ENCODE data around the gene MLX.
"Not testable (repeated sequence)": the region's sequence is repeated elsewhere in the genome, so short reads cannot be mapped to it uniquely, and the experiment has no call there.

Gene MLX

GRCh38 chr17:42555961-42556617, 10.8 kb upstream of the MLX start:
- not testable (repeated sequence) for DNase-seq

DNA sequence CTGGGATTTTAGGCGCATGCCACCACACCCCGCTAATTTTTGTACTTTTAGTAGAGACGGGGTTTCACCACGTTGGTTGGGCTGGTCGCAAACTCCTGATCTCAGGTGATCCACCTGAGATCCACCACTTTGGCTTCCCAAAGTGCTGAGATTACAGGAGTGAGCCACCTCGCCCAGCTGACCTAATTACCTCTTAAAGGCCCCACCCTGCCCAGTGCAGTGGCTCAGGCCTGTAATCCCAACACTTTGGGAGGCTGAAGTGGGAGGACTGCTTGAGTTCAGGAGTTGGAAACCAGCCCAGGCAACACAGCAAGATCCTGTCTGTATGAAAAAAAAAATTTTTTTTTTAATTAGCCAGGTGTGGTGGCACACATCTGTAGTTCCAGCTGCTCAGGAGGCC, 7.8 kb upstream of the MLX start:
- DNase-seq: no peak

DNA sequence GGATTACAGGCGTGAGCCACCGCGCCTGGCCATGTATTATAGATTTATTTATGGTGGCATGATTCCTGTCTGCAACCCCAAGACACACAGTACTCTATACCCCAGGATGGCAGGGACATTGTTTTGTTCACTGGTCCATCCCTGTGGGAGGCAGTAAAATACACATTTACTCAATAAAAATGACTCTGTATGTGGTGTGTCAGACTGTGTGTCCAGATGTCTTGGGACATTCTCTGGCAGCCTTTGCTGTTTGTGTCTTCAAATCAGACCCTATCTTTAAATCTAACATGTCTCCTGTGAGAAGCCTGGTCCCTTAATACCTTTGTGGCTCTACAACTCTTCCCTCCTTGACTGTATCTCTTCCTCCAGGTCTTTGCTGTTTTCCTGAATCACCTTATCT, 6.7 kb upstream of the MLX start:
- no peak for DNase-seq

DNA sequence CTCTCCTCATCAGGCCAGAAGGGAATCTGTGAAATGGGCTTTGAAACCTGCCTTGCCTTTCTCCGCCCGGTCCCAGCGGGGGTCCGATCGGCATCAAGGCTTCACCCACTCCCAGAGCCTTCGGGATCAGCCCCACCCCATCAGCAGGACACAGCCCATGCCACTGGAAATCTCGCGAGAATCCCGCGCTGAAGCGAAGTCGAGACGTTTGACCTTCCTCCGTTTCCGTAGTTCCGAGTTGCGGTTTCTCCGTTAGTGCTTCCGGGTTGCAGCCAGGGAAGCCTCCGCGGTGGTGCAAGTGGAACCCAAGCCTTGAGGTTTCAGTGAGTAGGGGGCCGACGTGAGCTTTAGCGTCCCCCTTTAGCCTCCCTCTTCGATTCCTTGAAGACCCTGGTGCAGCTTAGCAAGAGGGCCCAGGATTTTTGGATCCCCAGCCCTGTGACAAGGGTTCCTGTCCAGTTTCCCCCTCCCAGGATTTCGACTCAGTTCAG, 5.0 kb upstream of the MLX start, which contains the start of gene COASY:
TSS of gene COASY (plus strand) at position 252 of the 491 bp plus-strand sequence. CDS start 475 bp downstream, outside the sequence.
- peak; percentile 94 to 95 for DNase-seq

GRCh38 chr17:42562388-42563142, 4.3 kb upstream of the MLX start:
- DNase-seq: peak in 1 of 2 experiments; percentile 21

- DNase-seq: no peak
These were observed 3.8 kb upstream of the MLX start for GRCh38 chr17:42563143-42563509.

GRCh38 chr17:42563543-42563942, 3.4 kb upstream of the MLX start:
- no peak for DNase-seq

DNA sequence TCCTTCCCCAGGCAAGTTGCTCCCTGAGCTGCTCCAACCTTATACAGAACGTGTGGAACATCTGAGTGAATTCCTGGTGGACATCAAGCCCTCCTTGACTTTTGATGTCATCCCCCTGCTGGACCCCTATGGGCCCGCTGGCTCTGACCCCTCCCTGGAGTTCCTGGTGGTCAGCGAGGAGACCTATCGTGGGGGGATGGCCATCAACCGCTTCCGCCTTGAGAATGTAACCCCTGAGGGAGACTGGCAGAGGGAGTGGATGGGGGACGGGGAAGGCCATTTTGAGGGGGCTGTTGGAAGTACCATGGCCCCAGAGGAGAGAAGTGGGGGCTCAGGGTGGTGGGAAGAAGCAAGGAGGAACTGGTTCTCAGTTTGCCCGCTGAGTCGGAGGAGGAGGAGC, 3.0 kb upstream of the MLX start:
- DNase-seq: no peak

DNA sequence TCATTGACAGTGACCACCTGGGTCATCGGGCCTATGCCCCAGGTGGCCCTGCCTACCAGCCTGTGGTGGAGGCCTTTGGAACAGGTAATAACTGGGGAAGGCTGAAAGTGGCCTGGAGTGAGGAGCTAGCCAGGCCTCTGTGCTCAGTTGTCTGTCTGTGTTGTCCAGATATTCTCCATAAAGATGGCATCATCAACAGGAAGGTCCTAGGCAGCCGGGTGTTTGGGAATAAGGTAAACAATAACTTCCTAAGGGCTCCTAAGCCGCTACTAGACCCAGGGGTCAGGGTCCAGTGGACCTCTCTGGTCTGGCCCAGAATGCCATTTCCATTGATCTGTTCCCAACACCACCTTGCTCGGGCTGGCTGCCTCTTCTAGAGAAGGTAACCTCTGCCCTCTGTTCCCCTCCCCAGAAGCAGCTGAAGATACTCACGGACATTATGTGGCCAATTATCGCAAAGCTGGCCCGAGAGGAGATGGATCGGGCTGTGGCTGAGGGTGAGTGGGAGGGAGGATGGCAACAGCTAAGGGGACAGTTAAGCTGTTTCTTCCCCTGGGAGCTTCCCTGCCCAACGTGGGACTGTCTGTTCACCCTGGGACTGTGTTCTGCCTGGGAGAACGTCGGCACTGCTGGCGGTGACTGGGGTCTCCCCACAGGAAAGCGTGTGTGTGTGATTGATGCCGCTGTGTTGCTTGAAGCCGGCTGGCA, 1.9 kb upstream of the MLX start:
- DNase-seq: no peak

DNA sequence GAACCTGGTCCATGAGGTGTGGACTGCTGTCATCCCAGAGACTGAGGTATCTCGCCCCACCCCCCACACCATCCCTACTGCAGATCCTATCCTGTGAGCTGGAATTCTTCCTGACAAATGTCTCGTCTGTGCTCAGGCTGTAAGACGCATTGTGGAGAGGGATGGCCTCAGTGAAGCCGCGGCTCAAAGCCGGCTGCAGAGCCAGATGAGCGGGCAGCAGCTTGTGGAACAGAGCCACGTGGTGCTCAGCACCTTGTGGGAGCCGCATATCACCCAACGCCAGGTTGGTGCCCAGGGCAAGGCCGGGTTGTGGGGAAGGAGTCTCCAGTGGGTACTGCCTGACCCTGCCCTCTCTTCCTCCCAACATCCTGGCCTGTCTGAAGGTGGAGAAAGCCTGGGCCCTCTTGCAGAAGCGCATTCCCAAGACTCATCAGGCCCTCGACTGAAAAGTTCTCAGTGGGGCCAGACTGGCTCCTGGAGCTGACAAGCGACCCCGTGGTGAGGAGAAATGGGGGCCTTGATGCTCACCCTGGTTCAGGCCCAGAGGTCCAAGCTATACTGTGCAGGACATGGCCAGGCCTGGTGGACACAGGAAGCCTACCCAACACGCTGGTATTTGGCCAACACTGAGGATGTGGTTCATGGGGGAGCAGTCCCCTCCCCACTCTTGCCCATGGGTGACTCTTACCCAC, 1.2 kb upstream of the MLX start:
- no peak for DNase-seq

- no peak for DNase-seq
These were observed 551 bp upstream of the MLX start for GRCh38 chr17:42566215-42566882.

DNA sequence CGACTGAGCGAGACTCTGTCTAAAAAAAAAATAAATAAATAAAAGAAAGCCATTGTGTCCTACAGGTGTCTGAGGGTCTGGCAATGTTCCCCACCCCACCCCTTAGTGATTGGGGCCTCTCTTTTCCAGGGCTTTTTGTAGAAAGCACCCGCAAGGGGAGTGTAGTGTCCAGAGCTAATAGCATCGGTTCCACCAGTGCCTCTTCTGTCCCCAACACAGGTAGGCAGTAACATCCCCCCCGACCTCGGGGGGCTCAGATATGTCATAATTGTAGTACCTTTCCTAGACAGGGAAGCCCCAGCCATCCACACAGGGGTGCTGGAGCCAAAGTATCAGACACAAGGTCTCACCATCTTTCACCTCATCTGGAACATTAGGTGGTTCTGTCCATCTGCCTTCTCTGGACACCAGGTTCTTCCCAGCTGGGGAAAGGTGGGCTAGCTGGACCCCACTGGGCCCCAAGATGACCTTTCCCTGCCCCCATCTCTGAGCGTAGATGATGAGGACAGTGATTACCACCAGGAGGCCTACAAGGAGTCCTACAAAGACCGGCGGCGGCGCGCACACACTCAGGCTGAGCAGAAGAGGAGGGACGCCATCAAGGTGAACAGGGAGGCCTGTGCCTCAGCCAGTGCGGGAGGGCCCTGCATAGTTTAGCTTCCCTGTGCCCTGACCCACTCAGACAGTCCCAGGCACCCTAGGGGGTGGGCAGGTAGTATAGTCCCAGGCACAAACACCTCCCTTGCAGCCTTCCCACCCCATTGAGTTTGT, 1.6 kb downstream of the MLX start:
- no peak for DNase-seq

DNA sequence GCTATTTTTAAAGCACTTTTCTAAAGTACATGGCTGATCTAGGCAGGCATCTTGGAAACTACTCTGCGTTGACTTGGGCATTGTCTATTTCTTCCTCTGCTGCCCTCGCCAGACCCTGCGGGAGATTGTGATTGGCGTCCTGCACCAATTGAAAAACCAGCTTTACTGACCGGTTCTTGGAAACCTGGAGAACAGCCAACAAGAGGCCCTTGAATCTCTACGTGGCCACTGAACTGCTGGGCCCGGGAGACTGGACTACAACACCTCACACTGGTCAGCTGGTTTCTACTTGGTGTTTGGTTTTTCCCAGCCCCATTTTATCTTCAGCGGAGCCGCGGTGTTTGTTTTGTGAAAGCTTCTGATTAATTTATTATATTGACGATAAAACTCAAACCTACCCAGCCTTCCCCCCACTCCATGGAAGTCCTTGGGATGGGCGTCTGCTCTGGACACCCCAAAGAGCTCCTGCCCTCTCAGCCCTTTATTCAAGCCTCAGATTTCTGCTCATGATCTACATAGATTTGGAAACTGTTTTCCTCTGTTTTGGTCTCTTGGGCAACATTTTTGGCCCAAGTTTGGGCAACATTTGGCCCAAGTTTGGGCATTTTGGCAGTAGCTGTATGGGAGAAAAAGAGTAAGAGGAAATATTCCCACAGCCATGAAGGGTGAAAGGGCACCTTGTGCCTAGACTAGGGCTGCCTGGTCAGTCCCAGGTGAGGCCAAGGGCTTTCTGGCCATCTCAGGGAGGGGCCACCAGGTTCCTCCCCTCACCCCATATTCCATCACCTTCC, 4.7 kb downstream of the MLX start:
- no peak for DNase-seq

GRCh38 chr17:42573095-42573494, 6.2 kb downstream of the MLX start:
- DNase-seq: peak; percentile 9 to 15

- no peak for DNase-seq
These were observed 7.6 kb downstream of the MLX start for GRCh38 chr17:42574463-42574862.

GRCh38 chr17:42577140-42577531, 10.2 kb downstream of the MLX start:
- DNase-seq: no peak

GRCh38 chr17:42577532-42578281, 10.8 kb downstream of the MLX start, which contains the start of gene PSMC3IP:
PSMC3IP (minus strand) TSS chr17:42577729; CDS start chr17:42577686, 43 bp downstream.
- DNase-seq: peak; percentile 96

GRCh38 chr17:42578282-42578869, 11.5 kb downstream of the MLX start:
- DNase-seq: peak; percentile 93

- no peak for DNase-seq
These were observed 13.1 kb downstream of the MLX start for GRCh38 chr17:42579794-42580551.
